HG03571 (cell line): ENCODE measurements around the gene EFCAB8.

Experiments
- ATAC-seq: cut with Tn5 transposase; IDR thresholded peaks from one replicate; pipeline ENCODE4 v1.9.1; 2021; ENCODE audit not compliant: unreplicated experiment

The EFCAB8 gene

GRCh38 chr20:32908334-32909292 lies 49.9 kb downstream of the EFCAB8 start:
- ATAC-seq: no peak

- ATAC-seq: no peak
These were observed 50.7 kb downstream of the EFCAB8 start for GRCh38 chr20:32909451-32909850.

DNA sequence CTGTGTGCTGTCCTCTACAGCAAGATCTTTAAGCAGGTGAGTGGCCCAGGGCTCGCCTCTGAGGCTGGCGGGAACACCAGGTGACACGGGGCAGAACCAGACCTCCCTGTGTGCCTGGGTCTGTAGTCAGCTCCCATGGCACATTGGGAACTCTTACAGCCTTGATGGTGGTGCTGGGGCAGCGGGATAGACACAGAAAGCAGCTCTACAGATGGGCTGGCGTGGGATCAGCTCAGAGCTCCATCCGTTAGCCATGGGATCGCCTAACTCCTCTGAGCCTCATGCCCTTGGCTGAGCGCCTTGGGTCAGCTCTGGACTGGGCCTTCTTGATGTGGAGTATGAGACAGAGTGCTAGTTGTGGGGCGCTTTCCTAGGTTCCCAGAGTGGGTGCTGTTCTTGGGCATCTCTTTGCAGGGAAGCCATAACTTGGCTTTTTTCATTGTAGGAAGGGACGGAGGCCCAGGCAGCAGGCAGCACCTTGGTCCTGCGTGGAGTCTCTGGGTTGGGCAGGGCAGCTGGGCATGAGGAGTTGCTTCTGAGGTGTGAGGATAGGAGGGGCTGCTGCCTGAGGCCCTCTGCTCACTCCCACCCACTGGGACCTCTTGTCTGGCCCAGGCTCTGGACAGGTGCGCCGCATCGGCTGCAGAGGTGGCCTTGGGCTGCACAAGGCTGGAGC lies 51.3 kb downstream of the EFCAB8 start:
- no peak for ATAC-seq

GRCh38 chr20:32911355-32911754 lies 52.6 kb downstream of the EFCAB8 start:
- ATAC-seq: no peak

DNA sequence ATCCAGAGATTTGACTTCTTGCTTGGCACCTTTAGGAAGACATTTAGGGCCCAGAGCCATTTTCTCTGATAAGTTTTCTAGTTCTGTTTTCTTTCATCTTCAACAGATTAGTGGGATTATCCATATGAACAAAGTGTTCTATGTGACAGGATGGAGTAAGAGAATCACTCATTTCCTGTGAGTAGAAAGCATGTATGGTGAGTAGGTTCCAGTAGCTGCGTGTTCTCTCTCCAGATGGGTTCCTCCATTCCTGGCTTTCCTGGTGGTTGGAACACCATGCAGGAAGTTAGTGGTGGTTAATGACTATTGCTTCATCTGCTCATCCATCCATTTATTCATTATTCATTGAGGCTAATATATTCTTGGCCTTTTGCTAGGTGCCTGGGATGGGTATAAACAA lies 54.0 kb downstream of the EFCAB8 start:
- ATAC-seq: no peak

DNA sequence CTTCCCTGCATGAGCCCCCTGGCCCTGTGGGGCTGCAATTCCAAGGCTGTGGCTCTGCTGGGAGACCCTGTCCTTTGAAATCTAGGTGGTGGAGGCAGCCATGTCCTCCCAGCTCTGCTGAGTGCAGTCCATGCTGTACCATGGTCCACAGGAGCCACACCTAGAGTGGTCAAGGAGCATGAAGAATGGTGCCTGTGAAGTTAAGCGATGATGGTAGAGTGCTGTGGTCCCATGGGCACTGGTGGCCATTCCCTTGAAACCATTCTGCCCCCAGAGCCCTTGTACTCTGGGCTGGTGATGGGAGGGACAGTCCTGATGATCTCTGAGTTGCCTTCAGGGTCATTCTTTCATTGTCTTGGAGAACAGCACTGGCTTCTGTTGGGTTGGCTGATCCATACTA lies 55.3 kb downstream of the EFCAB8 start:
- ATAC-seq: no peak

- ATAC-seq: no peak
These were observed 58.6 kb downstream of the EFCAB8 start for GRCh38 chr20:32917191-32917950.

DNA sequence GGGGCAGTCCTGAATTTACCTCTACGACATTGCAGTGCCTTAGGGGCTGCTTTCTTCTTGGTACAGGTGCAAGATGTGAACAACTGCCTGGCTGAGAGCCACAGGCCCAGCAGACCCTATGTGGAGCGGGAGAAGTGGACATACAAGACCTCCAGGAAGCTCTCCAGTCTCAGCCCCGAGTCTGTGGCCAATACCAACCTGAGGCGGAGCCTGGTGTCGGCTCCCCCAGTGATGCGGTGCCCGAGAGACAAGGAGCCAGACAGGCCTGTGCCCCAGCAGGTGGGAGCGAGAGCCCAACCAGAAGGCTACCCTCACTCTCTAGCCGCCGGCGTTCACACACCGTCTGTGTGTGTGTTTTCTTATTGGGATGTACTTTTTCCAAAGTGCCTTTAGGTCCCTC lies 59.6 kb downstream of the EFCAB8 start:
- ATAC-seq: no peak

- ATAC-seq: no peak
These were observed 60.0 kb downstream of the EFCAB8 start for GRCh38 chr20:32918751-32919150.

DNA sequence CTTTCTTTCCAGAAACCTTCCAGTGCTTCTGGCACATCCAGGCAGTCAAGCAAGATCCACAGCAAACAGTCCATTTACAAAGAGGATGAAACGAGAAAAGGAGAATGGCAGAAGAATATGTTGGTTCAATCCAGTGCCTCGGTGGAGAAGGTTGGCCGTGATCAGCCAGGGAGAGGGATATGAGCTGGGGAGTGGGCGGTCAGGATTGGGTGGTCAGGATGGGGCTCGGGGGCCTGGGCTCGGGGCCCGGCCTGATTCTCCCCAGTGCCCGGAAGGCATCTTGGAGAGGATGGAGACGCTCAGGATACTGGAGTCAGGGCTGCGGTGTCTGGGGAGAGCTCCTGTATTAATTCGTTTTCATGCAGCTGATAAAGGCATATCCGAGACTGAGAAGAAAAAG lies 61.3 kb downstream of the EFCAB8 start:
- ATAC-seq: no peak

- ATAC-seq: no peak
These were observed 62.0 kb downstream of the EFCAB8 start for GRCh38 chr20:32920530-32921298.

DNA sequence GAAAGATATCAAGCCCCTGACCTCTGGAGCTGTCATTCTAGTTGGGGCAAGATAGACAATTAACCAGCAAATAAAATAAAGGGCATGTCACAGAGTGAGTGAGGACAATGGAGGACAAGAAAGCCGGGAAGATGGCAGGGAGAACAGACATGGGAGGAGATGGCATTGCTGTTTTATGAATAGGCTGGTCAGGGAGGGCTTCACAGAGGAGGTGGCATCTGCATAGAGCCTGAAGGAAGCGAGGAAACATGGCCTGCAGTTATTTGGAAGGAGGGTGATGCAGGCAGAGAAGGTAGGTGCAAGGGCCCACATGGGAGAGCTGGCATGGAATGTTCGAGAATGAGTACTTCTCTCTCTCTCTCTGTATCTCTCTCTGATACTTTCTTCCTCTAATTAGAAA lies 63.7 kb downstream of the EFCAB8 start:
- no peak for ATAC-seq

GRCh38 chr20:32924781-32925180 lies 66.1 kb downstream of the EFCAB8 start:
- no peak for ATAC-seq

GRCh38 chr20:32925481-32926196 lies 66.9 kb downstream of the EFCAB8 start:
- no peak for ATAC-seq

GRCh38 chr20:32929162-32929561 lies 70.4 kb downstream of the EFCAB8 start:
- ATAC-seq: no peak

DNA sequence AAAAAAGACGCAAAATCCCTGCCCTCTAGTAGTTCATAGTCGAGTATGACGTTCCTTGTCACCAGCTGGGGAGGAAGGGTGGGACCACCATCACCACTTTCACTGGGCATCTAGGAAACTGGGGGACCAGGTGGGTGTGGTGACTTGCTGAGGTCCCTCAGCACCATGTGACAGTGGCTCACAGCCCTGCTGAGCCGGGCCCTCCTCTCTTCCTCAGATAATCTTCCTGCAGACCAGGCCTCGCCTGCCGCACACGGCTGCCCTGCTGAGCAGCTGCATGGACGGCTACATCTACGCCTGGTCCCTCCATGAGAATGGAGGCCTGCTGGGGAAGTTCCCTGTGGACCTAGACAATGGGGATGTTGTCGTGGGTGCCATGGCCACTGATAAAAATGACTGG lies 71.5 kb downstream of the EFCAB8 start:
- no peak for ATAC-seq

DNA sequence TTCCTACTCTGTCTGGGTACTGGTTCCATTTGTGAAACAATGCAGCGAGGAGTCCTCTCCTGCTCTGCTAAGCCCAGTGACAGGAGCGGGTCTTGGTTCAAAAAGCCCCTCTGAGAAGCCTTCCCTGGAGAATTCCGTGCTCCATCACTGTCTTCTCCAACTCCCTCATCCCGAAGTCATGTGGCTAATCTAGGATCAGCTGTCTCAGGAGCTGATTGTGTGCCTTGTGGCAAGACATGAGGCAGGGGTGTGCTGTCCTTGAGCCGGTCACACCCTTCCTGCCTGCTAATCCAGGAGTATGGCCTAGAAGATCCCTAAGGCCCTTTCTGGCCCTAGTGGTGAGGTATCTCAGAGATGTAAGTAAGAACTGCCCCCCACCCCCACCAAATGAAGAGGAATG lies 72.0 kb downstream of the EFCAB8 start:
- ATAC-seq: no peak

DNA sequence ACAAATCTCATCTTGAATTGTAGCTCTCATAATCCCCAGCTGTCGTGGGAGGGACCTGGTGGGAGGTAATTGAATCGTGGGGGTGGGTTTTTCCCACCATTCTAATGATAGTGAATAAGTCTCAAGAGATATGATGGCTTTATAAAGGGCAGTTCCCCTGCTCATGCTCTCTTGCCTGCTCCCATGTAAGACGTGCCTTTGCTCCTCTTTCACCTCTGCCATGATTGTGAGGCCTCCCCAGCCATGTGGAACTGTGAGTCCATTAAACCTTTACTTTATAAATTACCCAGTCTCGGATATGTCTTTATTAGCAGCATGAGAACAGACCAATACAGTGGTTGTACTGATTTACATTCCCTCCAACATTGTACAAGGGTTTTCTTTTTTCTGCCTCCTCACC lies 75.9 kb downstream of the EFCAB8 start:
- no peak for ATAC-seq

- ATAC-seq: no peak
These were observed 82.6 kb downstream of the EFCAB8 start for GRCh38 chr20:32941155-32941885.
